Hematopoietic multipotent progenitor cell (in vitro differentiated cells): Measurements from ENCODE around the gene TMEM129. TPM values are rescaled to one million over a fixed set of nuclear protein-coding genes. Genes with fewer than 3 reads are reported as not detected.

Source experiments
- DNase-seq, 3 donors: peaks; one replicate each; pipeline ENCODE4 v3.0.0-alpha.2; 2011 to 2015; ENCODE audit warnings: low read depth in 2 of 3, low spot score in 2 of 3
- total RNA-seq: library from RNA; depleted of rRNA; stranded (reverse); fragments of >200 nt; gene quantifications from one replicate; pipeline ENCODE4 v1.2.3, GENCODE V29; 2012

TMEM129 gene
- total RNA-seq, 1 donor: 46.3 TPM

DNA sequence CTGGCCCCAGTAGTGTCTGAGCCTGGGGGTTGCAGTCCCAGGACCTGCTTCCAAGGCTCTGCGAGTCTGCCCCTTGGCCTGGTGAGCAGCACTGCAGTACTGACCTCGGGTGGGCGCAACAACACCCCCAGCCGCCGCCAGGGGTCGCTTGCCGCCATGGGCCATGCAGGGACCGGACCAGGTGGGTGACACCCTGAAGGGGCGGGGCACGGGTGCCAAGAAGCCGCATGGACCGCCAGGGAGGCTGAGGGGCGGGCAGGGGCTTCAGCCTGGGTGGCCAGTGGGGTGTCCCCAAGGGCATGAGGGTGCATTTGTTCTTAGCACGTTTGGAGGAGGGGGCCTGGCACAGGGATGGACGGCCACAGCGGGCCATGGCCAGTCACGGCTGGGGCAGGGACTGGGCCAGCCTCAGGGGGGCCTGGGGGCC lies 25.2 kb upstream of the TMEM129 start:
- peak; percentile 43 to 89 (median 85) for DNase-seq

DNA sequence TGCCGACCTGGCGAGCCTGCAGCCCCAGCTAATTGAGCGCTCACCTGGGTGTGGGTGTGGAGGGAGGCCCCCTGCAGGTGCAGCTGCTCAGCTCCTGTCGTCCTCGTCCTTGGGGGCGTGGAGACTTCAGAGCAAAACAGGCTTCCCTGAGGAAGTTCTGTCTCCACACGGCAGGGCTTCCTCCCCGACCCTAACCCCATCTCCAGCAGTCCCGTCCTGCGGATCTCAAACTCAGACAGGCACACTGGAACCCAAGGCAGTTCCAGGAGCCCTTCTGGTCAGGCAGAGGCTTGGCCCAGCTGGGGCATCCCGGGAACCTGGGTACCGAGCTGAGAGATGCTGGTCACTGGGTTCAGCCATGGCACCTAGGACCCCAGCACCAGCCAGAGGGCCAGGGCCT lies 24.6 kb upstream of the TMEM129 start:
- no peak for DNase-seq

DNA sequence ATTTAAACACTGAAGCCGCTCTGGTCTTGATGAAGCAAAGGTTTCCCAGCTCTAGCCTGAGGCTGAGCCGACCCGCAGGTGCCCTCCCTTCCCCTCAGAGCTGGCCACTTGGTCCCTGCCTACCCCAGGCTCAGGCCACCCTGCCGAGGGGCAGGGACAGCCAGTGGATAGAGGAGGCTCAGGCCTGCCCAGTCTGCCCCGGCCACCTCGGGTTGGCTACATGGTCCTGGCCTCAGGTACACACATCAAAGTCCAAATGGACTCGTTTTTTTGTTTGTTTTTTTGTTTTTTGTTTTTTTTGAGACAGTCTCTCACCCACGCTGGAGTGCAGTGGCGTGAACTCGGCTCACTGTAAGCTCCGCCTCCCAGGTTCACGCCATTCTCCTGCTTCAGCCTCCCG lies 24.0 kb upstream of the TMEM129 start:
- no peak for DNase-seq

DNA sequence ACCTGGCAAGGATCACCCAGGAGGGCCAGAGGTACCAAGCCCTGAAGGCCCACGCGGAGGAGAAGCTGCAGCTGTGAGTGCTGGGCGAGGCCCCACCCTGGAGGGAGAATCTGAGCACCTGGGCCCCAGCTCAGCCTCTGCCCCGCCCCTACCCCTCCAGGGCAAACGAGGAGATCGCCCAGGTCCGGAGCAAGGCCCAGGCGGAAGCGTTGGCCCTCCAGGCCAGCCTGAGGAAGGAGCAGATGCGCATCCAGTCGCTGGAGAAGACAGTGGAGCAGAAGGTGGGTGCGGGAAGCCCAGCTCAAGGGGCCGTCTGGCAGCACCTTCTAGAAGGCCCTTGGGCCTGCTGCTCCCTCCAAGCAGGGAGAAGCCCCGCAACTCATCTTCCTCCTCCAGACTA lies 23.4 kb upstream of the TMEM129 start:
- DNase-seq: no peak

DNA sequence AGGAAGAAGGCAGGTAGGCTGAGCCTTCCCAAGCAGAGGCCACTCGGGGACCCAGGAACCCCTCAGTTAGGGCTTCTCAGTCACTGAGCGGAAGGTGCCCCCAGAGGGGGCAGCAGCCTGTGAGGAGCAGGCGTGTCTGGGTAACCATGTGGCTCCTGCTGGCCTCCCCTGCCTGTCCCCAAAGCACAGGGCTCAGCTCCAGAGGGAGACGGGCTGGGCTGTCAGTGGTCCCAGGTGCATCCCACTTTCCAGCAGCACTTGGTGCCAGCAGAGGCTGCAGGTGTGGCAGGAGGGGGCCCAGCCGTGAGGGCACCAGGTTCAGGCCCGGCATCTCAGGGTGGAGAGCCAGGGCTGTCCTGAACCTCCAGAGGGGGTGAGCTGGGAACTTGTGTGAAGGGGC lies 22.9 kb upstream of the TMEM129 start:
- DNase-seq: no peak

DNA sequence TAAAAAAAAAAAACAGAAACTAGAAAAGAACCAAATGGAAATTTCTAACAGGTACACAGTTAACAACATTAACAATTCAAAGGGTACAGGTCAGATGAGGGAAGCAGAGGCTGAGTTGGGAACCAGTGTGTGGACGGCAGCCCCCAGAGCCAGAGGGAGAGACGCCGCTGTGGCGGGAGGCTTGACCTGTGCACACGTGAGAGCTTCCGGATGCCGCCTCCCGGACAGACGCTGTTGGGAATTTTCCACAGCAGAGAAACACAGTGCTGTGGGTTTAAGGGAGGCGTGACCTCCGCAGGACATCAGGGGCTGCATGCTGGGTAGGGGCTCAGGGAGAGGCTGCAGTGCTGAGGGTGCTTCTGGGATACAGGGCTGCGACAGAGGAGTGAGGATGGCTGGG lies 22.4 kb upstream of the TMEM129 start:
- DNase-seq: no peak

DNA sequence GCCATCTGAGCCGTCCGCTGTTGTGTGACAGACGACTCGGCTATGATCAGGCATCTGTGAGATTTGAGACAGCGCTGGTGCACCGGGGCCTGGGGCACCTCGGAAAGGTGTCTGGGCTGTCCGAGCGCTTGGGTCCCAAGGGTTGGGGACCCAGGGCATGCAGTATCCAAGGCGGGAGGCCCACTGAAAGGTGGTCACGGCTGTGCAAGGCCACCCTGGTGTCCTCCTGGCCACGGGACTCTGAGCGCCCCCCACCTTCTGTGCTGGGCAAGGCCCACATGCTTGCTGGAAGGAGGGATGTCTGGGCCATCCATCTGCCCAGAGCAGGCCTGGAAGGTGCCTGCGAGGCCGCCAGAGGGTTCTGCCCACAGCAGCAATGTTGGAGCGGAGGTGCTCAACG lies 20.1 kb upstream of the TMEM129 start:
- DNase-seq: no peak

DNA sequence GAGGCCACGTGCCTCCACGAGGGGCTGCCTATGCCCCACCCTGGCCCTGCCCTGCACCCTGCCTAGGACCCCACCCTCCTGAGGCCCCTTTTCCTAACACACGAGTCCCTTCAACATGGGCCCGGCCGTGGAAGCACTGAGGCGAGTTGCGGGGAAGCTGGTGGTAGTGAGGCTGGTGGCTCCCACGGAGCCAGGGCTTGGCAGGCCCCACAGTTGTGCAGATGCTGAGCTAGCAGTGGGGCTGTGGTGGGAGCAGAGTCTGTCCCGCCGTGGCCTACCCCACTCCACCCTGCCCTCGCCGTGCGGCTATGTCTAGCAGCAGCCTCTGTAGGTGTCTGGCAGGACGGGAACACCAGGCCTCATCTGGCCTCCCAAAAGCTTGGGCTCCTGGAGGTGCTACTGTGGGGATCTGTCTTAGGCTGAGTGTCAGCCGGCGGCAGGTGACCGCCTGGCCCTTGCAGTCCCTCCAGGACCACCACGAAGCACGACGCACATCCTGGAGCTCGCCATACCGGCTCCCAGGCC lies 19.0 kb upstream of the TMEM129 start:
- DNase-seq: no peak

DNA sequence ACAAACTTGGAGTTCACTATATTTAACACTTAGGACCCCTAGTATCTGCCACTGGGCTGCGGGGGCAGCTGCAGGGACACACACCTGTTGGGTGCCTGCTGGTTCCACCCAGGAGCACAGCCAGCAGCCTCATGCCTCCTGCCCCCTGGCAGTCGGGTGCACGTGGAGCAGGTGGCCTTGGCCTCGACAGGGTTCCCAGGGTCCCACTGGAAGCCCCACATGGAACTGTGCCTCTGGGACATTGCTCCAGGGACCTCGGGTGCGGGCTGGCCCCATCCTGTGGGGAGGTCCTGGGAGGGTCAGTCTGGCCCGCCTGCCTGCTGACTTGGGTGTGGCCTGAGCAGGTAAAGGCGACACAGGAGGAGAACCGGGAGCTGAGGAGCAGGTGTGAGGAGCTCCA lies 18.2 kb upstream of the TMEM129 start:
- no peak for DNase-seq

DNA sequence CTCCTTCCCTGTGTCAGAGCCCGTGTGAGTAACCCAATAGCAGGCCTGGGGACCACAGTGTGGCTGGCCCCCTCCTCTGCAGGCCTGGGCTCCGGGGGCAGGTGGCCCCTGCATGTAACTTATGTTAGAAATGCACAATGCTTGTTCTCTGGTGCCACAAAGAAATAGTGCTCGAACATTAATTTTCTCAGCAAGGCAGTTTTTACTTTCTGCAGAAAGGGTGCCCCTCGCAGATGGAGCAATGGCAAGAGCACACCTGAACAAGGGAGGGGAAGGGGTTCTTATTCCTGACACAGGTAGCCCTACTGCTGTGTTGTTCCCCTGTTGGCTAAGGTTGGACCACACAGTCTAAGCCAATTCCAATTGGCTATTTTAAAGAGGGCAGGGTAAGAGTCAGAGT lies 17.3 kb upstream of the TMEM129 start:
- DNase-seq: no peak

DNA sequence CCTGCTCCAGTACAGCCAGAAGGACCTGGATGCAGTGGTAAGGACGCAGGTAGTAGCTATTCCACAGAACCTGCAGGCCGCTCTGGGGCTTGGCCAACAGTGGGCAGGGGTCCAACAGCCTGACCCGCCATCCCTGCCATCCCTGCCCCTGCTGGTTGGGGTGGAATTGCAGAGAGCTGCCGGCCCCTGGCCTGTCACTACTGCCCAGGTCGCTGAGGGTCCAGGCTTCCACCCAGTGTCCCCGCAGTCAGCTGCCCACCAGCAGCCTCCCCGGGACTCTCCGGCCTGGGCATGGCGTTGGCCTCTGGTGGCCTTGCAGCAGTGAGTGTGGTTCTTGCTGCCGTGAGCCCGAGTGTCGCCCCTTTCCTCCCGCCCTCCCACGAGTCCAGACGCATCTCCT lies 16.5 kb upstream of the TMEM129 start:
- DNase-seq: no peak

DNA sequence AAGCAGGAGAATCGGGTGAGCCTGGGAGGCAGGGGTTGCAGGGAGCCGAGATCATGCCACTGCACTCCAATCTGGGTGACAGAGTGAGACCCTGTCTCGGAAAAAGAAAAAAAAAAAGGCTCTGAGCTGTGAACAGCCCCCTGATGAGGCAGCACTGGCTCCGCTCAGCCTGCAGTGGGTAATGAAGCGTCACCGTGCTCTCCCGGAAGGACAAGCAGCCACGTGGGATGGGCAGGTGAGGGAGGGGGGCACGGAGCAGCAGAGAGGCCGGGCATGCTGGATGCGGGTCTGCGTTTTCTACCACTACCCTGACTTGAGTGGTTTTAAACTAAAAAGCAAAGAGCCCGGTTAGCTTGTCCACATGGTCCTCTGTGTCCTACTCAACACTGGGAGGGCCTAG lies 15.7 kb upstream of the TMEM129 start:
- DNase-seq: no peak

DNA sequence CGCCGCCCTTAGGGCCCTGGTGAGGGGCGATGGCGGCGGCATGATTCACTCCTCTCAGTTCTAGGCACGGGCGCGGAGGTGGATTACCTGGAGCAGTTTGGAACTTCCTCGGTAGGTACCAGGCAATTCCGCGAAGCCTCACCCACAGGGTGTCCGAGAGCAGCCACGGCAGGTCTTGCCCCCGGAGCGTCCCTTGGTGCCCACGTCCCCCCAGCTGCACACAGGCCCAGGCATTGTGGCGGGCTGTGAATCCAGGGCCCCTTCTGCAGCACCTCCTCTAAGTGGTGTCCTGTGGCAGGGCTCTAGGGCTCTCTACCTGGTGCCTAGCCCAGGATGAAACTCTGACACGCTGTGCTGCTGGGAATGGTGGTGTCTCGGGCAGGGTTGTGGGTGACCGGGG lies 14.1 kb upstream of the TMEM129 start:
- no peak for DNase-seq

DNA sequence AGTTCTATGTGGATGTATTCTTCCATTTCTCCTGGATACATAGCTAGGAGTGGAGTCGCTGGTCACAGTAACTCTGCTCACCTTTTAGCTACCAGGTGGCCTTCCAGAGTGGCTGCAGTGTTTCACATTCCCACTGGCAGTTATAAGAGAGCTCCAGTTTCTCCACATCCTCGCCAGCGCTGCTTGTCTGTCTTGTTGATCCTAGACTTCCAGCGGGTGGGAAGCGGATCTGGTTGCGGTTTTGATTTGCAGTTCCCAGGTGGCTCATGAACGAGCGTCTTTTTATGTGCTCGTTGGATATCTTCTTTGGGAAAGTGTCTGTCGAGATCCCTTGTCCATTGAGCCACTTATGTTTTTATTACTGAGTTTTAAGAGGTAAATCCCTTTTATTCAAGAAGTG lies 11.8 kb upstream of the TMEM129 start:
- no peak for DNase-seq

DNA sequence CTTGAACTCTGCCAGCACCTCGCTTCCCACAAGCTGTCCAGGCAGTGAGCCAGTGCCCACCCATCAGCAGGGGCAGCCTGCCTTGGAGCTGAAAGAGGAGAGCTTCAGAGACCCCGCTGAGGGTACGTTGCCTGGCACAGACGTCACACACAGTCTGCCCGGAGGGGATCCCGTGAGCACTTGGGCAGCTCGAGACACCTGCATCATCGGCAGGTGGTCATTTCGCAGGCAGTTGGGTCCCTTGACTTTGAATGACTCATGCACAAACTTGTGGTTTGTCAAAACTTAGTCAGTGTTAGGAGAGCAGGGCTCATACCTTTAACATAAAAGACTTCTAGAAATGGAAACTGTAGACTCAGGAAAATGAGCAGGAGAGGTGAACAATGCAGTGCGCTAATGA lies 10.1 kb upstream of the TMEM129 start:
- DNase-seq: no peak

DNA sequence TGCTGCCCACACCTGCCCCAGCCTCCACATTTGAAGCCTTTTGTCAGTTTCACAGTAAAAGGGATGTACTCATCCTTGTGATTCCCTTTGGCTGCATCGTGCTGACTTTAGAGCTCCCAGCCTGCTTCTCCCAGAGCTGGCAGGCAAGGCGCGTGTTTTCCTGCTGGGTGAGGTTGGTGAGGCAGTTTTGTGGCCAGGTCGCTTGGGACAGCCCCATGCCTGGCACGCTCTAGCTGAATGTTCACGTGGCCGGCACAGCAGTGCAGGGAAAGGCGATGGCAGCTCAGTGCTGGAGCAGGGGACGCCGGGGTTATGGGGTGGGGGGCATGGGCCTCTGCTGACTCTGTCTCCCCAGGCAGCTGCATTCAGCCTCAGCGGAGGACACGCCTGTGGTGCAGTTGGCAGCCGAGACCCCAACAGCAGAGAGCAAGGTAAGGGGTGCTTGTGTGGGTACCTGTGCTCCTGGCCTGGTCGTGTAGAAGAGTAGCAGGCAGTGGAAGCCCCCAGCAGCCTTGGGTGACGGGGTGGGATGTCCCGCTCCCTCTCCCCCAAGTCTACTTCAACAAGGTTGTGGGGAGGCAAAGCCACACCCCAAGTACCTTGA lies 9.5 kb upstream of the TMEM129 start:
- DNase-seq: no peak

DNA sequence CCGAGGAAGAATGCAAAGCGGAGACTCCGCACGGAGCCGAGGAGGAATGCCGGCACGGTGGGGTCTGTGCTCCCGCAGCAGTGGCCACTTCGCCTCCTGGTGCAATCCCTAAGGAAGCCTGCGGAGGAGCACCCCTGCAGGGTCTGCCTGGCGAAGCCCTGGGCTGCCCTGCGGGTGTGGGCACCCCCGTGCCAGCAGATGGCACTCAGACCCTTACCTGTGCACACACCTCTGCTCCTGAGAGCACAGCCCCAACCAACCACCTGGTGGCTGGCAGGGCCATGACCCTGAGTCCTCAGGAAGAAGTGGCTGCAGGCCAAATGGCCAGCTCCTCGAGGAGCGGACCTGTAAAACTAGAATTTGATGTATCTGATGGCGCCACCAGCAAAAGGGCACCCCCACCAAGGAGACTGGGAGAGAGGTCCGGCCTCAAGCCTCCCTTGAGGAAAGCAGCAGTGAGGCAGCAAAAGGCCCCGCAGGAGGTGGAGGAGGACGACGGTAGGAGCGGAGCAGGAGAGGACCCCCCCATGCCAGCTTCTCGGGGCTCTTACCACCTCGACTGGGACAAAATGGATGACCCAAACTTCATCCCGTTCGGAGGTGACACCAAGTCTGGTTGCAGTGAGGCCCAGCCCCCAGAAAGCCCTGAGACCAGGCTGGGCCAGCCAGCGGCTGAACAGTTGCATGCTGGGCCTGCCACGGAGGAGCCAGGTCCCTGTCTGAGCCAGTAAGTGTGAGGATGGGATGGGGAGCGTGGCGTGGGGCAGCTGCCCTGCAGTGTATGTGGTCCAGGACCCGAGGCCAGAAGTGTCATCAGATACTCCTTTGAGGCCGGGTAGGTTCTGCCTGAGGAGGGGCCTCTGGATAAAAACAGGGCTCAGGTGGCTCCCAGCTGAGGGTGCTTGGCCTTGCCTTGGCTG lies 7.2 kb upstream of the TMEM129 start:
- no peak for DNase-seq

DNA sequence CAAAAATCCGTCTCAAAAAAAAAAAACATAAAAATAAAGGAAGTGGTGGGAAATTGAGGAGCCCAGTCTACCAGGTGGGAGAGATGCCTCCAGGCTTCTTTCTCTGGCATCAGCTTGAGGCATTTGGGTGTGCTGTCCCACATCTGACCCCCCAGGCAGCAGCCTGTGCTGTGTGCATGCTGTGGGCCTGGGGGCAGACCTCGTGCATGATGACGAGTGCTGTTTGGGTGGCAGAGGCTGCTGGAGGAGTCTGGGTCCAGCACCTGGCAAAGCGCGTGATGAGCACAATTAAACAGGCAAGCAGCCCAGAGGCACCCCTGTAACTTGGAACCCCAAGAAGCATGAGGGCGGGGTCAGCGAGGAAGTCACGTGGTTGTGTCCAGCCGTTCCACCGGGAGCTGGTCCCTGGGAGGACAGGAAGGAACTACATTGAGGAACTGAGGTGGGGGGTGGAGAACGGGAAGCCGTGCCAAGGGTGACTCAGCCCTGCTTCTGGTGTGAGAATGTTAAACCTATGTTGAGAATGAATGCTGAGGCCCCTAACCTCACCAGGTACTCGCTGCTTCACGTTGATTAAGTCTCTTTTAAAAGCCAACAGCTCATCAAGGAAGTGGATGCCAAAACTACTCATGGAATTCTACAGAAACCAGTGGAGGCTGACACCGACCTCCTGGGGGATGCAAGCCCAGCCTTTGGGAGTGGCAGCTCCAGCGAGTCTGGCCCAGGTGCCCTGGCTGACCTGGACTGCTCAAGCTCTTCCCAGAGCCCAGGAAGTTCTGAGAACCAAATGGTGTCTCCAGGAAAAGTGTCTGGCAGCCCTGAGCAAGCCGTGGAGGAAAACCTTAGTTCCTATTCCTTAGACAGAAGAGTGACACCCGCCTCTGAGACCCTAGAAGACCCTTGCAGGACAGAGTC lies 6.3 kb upstream of the TMEM129 start:
- DNase-seq: peak in 2 of 3 donors; percentile 40 to 69

DNA sequence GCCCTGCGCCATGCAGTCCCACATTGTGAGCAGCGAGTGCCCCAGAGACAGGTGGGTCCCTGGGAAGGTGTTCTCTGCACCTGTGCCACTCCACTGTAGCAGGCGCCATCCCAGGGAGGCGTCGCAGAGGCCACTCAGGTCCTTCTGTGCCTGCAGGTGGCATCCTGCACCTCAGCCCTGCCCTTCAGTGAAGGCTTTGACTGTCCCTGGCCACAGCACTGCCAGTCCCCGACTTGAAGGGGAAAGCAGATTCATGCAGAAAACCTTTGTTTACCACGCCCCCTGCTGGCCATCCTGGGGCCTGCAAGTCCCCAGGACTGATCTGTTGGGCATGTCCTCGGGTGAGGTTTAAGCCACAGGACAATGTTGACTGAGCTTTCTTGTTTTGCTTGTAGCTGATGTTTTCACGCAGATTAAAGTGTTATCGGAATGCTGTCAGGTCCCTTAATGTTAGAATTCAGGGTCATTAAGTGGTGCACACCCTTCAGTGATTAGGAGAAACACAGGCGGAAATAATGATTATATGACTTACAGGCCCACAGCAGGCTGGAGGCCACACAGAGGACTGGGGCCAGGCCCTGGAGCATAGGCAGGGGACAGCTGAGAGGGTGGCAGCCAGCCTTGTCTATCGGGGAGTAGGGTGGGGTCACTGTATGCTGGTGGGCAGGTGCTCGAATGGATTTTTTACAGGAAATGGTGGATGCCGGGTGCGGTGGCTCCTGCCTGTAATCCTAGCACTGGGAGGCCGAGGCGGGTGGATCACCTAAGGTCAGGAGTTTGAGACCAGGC lies 5.2 kb upstream of the TMEM129 start:
- DNase-seq: peak; percentile 85 to 93 (median 86)

DNA sequence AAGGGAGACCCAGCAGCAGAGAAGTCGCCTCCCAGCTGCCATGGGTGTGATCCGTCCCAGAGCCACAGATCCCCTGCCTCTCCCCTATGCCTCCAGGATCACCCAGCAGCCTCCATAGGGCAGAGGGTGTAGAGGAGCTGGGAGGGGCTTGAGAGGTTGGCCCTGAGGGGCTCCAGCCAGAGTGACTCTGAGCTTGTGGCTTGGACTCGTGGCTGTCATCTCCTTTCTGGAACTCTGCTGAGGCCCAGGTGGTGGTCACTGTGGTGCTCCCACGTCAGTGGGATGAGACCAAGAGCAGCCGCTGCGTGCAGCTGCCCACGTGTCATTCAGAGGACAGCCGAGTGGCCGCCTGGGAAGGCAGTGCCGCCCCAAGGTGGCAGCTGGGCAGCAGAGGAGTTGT lies 4.4 kb upstream of the TMEM129 start:
- no peak for DNase-seq
